ENCODE measurements around the gene NAALADL2.
"Not testable (repeated sequence)": the region's sequence is repeated elsewhere in the genome, so short reads cannot be mapped to it uniquely, and the experiment has no call there.

NAALADL2 gene

GRCh38 chr3:175335229-175335628 is 476.1 kb downstream of the NAALADL2 start:
- no peak for DNase-seq

GRCh38 chr3:175336406-175337133 is 477.4 kb downstream of the NAALADL2 start:
- no peak for DNase-seq

- no peak for DNase-seq
Measured at GRCh38 chr3:175337631-175338030, 478.5 kb downstream of the NAALADL2 start.

- no peak for DNase-seq
Measured at GRCh38 chr3:175338775-175339535, 479.8 kb downstream of the NAALADL2 start.

- no peak for DNase-seq
Measured at GRCh38 chr3:175340338-175341015, 481.3 kb downstream of the NAALADL2 start.

- no peak for DNase-seq
Measured at GRCh38 chr3:175342196-175342595, 483.1 kb downstream of the NAALADL2 start.

- DNase-seq, result no peak
Measured at GRCh38 chr3:175343946-175344345, 484.8 kb downstream of the NAALADL2 start.

- DNase-seq, result no peak
Measured at GRCh38 chr3:175346573-175347356, 487.6 kb downstream of the NAALADL2 start.

GRCh38 chr3:175349168-175349567 is 490.0 kb downstream of the NAALADL2 start:
- DNase-seq, result no peak

GRCh38 chr3:175355801-175356335 is 496.7 kb downstream of the NAALADL2 start:
- no peak for DNase-seq

- DNase-seq, result no peak
Measured at GRCh38 chr3:175356899-175357324, 497.8 kb downstream of the NAALADL2 start.

- DNase-seq, result no peak
Measured at GRCh38 chr3:175357758-175358157, 498.6 kb downstream of the NAALADL2 start.

- DNase-seq, result no peak
Measured at GRCh38 chr3:175358935-175359334, 499.8 kb downstream of the NAALADL2 start.

- DNase-seq, result not testable (repeated sequence)
Measured at GRCh38 chr3:175370426-175370825, 511.3 kb downstream of the NAALADL2 start.

- DNase-seq, result not testable (repeated sequence)
Measured at GRCh38 chr3:175371187-175371586, 512.1 kb downstream of the NAALADL2 start.

- DNase-seq, result no peak
Measured at GRCh38 chr3:175374705-175375104, 515.6 kb downstream of the NAALADL2 start.

GRCh38 chr3:175378348-175378747 is 519.2 kb downstream of the NAALADL2 start:
- DNase-seq, result no peak

- no peak for DNase-seq
Measured at GRCh38 chr3:175381685-175382084, 522.6 kb downstream of the NAALADL2 start.

- no peak for DNase-seq
Measured at GRCh38 chr3:175383371-175383770, 524.2 kb downstream of the NAALADL2 start.

GRCh38 chr3:175383813-175384212 is 524.7 kb downstream of the NAALADL2 start:
- no peak for DNase-seq

- DNase-seq, result no peak
Measured at GRCh38 chr3:175384569-175384968, 525.4 kb downstream of the NAALADL2 start.

- DNase-seq, result no peak
Measured at GRCh38 chr3:175386630-175387029, 527.5 kb downstream of the NAALADL2 start.

- no peak for DNase-seq
Measured at GRCh38 chr3:175389560-175389959, 530.4 kb downstream of the NAALADL2 start.
